ENCODE measurements around the gene CRACR2A.

Gene CRACR2A

DNA sequence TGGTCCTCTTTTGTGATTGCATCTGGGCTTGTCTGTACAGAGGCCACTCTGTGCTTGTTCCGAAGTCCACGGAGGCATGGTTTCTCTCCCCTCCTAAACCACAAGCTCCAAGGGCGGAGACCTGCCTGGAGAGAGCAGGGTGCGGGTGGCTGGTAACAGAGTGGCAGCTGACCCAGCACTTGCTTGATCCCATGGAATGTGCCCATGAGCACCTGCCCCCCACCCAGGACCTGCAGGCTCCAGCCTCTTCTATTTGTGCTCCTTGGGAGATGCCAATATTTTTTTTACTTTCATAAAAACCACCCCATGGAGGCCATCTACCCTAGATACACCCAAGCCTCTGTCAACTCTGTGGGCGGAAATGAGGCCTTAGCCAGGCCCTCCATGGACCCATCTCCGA lies 157.2 kb downstream of the CRACR2A start:
- no peak for DNase-seq (ENCODE audit: low read depth)

- DNase-seq (ENCODE audit: low read depth): no peak
Measured at GRCh38 chr12:3594966-3595365, 157.9 kb downstream of the CRACR2A start.

DNA sequence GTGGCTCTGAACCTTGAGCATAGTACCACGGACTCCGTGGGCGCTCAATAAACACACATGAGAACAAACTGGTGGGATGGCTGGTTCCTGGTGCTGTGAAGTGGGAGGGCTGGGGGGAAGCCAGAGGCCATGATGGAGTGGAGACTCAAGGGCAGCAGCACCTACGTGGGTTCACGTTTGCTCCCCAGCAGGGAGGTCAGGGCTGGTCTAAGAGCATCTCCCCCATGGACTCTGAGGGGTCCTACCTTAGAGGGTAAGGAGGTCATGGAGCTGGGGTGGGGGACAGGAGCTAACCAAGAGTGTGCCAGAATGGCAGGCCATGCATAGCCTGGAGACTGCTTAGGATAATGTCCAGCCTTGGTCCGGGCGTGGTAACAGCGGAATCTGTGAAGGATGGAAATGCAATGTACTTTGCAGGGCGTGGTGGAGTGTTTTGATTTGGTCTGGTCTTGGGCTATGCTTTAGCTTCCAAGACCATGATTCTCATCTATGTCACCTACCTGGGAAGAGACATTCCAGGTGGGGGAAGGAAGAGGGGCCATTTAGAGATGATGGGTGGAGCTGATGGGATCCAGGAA lies 158.9 kb downstream of the CRACR2A start:
- DNase-seq (ENCODE audit: low read depth): no peak

DNA sequence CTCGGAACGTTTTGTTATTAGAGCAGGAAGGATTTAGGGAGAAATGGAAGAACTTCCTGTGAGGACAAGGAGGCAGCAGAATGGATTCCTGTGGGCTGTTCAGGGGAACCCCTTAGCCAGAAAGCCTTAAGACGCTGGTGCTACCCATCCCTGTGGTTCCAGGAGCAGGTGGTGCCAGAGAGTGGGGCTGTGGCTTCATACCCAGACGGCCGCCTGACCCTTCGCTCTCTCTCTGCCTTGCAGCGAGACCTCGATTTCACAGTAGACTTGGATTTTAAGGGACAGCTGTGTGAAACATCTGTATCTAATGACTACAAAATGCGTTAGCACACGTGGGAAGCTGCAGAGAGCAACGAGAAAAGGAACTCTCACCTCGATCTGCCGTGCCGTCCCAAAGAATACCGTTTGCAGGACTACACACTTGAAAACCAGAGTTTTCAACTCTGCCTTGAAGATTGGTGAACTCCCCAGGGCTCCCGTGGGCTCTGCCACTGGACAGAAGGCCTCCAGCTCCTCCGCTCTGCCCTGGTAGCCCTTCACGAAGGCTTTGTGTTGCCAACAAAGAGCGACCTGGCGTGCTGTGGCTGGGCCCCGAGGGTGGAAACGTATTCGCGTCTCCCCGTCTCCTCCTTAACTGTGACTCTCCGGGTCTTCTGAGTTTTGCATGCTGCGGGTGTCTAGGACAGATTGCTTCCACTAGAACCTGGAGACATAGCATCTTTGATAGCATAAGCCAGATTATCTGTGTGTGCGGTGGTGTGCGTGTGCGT lies 159.9 kb downstream of the CRACR2A start:
- DNase-seq (ENCODE audit: low read depth): no peak

DNA sequence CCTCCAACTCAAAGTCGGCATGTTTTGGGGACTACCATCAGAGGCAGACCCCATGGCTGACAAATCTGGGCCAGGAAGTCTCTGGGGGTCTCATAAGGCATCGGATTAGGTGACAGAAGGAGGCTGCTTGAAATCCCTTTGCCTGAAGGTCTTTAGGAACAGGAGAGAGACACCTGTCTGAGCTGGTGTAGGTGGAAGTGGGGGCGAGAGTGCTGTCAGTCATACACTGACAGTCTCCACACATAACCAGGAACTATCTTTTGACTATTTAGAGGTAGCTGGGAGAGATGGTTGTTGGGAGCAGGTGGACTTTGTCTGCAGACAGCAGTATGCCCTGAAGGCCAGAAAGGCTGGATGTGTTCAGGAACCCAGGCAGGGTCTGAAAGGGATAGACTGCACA lies 163.2 kb downstream of the CRACR2A start:
- DNase-seq (ENCODE audit: low read depth): no peak

- DNase-seq (ENCODE audit: low read depth): no peak
Measured at GRCh38 chr12:3587402-3588013, 165.4 kb downstream of the CRACR2A start.

DNA sequence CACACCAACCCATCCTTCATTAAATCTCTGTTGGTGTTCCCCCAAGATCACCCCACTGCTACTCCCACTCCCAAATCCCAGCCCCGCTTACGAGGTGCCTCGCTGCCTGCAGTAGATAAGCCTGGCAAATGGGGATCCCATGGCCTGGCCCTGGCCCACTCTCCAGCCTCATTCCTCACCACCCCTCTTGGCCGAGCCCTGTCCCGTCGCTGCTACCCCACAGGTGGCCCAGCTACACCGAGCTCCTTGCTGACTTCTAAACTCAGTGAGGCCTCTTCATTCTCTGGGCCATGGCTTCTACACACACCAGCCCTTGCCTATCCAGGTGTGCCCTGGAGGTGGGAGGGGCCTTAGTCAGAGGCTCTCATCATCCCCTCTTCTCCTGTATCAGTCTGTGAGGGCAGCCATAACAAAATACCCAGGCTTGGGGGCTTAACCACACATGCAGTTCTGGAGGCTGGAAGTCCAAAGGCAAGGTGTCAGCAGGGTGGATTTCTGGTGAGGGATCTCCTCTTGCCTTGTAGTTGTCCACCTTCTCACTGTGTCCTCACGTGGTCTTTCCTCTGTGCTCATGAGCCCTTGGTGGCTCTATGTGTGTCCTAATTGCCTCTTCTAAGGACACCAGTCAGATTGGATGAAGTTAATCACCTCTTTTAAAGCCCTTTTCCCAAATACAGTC lies 169.1 kb downstream of the CRACR2A start:
- no peak for DNase-seq (ENCODE audit: low read depth)

GRCh38 chr12:3580094-3580749 lies 172.7 kb downstream of the CRACR2A start:
- no peak for DNase-seq (ENCODE audit: low read depth)

DNA sequence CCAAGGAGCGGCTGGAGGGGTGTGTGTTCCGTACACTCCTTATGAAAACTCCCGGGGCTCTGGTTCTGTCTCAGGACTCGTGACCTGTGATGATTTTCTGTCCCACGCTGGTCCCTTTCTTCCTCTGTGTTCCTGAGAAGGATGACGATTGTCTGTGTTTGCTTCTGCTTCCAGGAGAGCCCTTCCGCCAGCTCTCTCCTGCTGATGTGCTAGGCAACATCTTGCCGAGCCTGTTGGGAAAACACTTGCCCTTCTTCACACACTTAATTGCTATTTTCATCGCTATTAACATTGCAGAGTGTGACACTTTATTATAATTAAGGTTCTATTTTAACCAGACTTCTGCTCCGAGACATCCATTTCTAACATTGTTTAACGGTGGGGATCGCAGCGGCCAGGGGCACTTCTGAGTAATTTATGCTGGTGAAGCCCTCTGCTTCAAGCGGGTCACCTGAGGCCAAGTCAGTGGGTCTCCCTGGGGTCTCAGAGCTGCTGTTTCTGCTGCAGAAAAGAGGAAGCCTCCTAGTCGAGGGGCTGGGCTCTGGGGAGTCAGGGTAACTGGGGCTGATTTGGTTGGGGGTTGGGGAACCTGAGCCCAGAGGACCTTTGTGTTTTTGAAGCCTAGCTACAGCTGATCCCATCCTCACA lies 173.3 kb downstream of the CRACR2A start:
- no peak for DNase-seq (ENCODE audit: low read depth)

DNA sequence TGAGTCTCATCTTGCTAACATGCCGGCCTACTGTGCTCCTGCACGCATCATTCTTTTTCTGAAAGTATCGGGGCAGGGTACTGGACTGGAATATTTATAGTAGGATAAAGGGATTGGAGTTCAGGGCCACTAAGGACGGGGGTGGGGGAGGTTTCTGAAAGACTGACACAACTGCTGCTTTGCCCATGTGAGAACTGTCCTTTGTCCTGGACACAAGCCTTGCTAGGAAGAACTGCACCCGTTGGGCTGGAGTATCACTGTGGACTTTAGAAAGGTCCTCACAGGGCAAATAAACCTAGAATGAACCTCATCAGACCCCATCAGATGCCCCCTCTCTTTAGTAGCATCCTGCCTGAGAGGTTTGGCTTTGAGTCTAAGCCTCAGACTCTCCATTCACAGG lies 174.4 kb downstream of the CRACR2A start:
- DNase-seq (ENCODE audit: low read depth): no peak

GRCh38 chr12:3576891-3577290 lies 176.0 kb downstream of the CRACR2A start:
- no peak for DNase-seq (ENCODE audit: low read depth)

- no peak for DNase-seq (ENCODE audit: low read depth)
Measured at GRCh38 chr12:3574986-3575385, 177.9 kb downstream of the CRACR2A start.

- DNase-seq (ENCODE audit: low read depth): no peak
Measured at GRCh38 chr12:3572560-3572959, 180.3 kb downstream of the CRACR2A start.

- DNase-seq (ENCODE audit: low read depth): no peak
Measured at GRCh38 chr12:3571724-3572123, 181.2 kb downstream of the CRACR2A start.

- DNase-seq (ENCODE audit: low read depth): no peak
Measured at GRCh38 chr12:3571323-3571722, 181.6 kb downstream of the CRACR2A start.

- DNase-seq (ENCODE audit: low read depth): no peak
Measured at GRCh38 chr12:3568695-3569094, 184.2 kb downstream of the CRACR2A start.

- no peak for DNase-seq (ENCODE audit: low read depth)
Measured at GRCh38 chr12:3565985-3566384, 186.9 kb downstream of the CRACR2A start.

All from T-helper 22 cell (primary cell).